HEK293 (cell line): ENCODE results near the gene ARID3A.
A peak's percentile ranks its signal among the peaks of the same experiment; 100 is the strongest.

Source experiments
- CTCF ChIA-PET: fragments of 350-600 bp; formaldehyde crosslinking; extraction: SDS; loops from one replicate; lab custom pipeline; 2021; ENCODE audit warnings: antibody characterized with exemption; lab: Yijun Ruan, JAX
- POLR2A ChIA-PET: fragments of 300-600 bp; formaldehyde crosslinking; extraction: SDS; loops from one replicate; lab custom pipeline; 2020; ENCODE audit warnings: antibody characterized with exemption, inconsistent platforms; lab: Yijun Ruan, JAX
- H3K27ac ChIP-seq: fragments of 200-500 bp; sonication (Bioruptor generic); 2 replicates; pipeline ENCODE4 v1.5.1; 2014; ENCODE audit warnings: low read depth, low read length, control low read depth, inconsistent platforms; ENCODE audit errors: extremely low read depth
- H3K36me3 ChIP-seq, 2 experiments: fragments of 200-500 bp in 1 of 2; sonication (Bioruptor generic) in 1 of 2; 1 replicate in 1 of 2; 2 replicates in 1 of 2; pipeline ENCODE4 v1.5.1; 2014 to 2017; ENCODE audit warnings: inconsistent platforms in 2 of 2, low read length in 2 of 2; ENCODE audit not compliant: control insufficient read depth in 2 of 2, insufficient read depth in 1 of 2
- H3K4me1 ChIP-seq: fragments of 200-500 bp; sonication (Bioruptor generic); 2 replicates; pipeline ENCODE4 v1.5.1; 2014; ENCODE audit warnings: mild to moderate bottlenecking, low read length, inconsistent platforms; ENCODE audit not compliant: control insufficient read depth, insufficient read depth
- H3K4me3 ChIP-seq: 2 replicates; pipeline ENCODE4 v1.5.1; 2011; ENCODE audit warnings: low read depth, mild to moderate bottlenecking, control low read depth, low read length, moderate library complexity
- H3K9me3 ChIP-seq: fragments of 200-500 bp; sonication (Bioruptor generic); 2 replicates; pipeline ENCODE4 v1.5.1; 2014; ENCODE audit warnings: low read depth, low read length, inconsistent platforms; ENCODE audit not compliant: control insufficient read depth, insufficient read depth
- KLF9 ChIP-seq: fragments of 450-650 bp; formaldehyde crosslinking; IDR thresholded peaks from 2 replicates; pipeline ENCODE4 v1.5.1; 2016; ENCODE audit warnings: missing biosample characterization, missing genetic modification characterization, low read depth
- ZFP69B ChIP-seq: fragments of 450-650 bp; formaldehyde crosslinking; IDR thresholded peaks from 2 replicates; pipeline ENCODE4 v1.5.1; 2016; ENCODE audit warnings: missing biosample characterization, missing genetic modification characterization
- ZIC2 ChIP-seq: fragments of 450-650 bp; formaldehyde crosslinking; IDR thresholded peaks from 2 replicates; pipeline ENCODE4 v1.5.1; 2016; ENCODE audit warnings: missing biosample characterization, missing genetic modification characterization
- ZNF423 ChIP-seq: fragments of 450-650 bp; formaldehyde crosslinking; IDR thresholded peaks from 2 replicates; pipeline ENCODE4 v1.5.1; 2016; ENCODE audit warnings: missing biosample characterization, missing genetic modification characterization
- ZNF514 ChIP-seq: fragments of 450-650 bp; formaldehyde crosslinking; IDR thresholded peaks from 2 replicates; pipeline ENCODE4 v1.5.1; 2016; ENCODE audit warnings: missing biosample characterization, missing genetic modification characterization
- ZNF561 ChIP-seq: fragments of 450-650 bp; IDR thresholded peaks from 2 replicates; pipeline ENCODE4 v1.5.1; 2018; ENCODE audit warnings: missing biosample characterization, missing genetic modification characterization, borderline replicate concordance
- ZNF623 ChIP-seq: fragments of 450-650 bp; formaldehyde crosslinking; IDR thresholded peaks from 2 replicates; pipeline ENCODE4 v1.5.1; 2016; ENCODE audit warnings: missing biosample characterization, missing genetic modification characterization
- ZNF629 ChIP-seq: fragments of 450-650 bp; formaldehyde crosslinking; IDR thresholded peaks from 2 replicates; pipeline ENCODE4 v1.5.1; 2017; ENCODE audit warnings: missing biosample characterization, missing genetic modification characterization
- TF ChIP-seq, protein P1 (sequence below): fragments of 450-650 bp; IDR thresholded peaks from 2 replicates; pipeline ENCODE4 v1.5.1; 2018; ENCODE audit warnings: missing biosample characterization, mild to moderate bottlenecking, missing genetic modification characterization
- TF ChIP-seq, protein P2 (sequence below): fragments of 450-650 bp; formaldehyde crosslinking; IDR thresholded peaks from 2 replicates; pipeline ENCODE4 v1.5.1; 2016; ENCODE audit warnings: missing biosample characterization, missing genetic modification characterization
- TF ChIP-seq, protein P3 (sequence below): fragments of 450-650 bp; IDR thresholded peaks from 2 replicates; pipeline ENCODE4 v1.5.1; 2018; ENCODE audit warnings: missing biosample characterization, missing genetic modification characterization
- TF ChIP-seq, protein P4 (sequence below): fragments of 450-650 bp; formaldehyde crosslinking; IDR thresholded peaks from 2 replicates; pipeline ENCODE4 v1.5.1; 2016; ENCODE audit warnings: missing biosample characterization, missing genetic modification characterization
- TF ChIP-seq, protein P5 (sequence below): fragments of 450-650 bp; formaldehyde crosslinking; IDR thresholded peaks from 2 replicates; pipeline ENCODE4 v1.5.1; 2016; ENCODE audit warnings: missing biosample characterization, missing genetic modification characterization
- TF ChIP-seq, protein P6 (sequence below): fragments of 450-650 bp; formaldehyde crosslinking; IDR thresholded peaks from 2 replicates; pipeline ENCODE4 v1.5.1; 2017; ENCODE audit warnings: missing biosample characterization, mild to moderate bottlenecking, missing genetic modification characterization, moderate library complexity
- TF ChIP-seq, protein P7 (sequence below): sonication (generic); formaldehyde crosslinking; IDR thresholded peaks from 2 replicates; pipeline ENCODE4 v1.8.1; 2022; ENCODE audit warnings: mild to moderate bottlenecking, moderate library complexity, missing genetic modification reagents

ARID3A gene

DNA sequence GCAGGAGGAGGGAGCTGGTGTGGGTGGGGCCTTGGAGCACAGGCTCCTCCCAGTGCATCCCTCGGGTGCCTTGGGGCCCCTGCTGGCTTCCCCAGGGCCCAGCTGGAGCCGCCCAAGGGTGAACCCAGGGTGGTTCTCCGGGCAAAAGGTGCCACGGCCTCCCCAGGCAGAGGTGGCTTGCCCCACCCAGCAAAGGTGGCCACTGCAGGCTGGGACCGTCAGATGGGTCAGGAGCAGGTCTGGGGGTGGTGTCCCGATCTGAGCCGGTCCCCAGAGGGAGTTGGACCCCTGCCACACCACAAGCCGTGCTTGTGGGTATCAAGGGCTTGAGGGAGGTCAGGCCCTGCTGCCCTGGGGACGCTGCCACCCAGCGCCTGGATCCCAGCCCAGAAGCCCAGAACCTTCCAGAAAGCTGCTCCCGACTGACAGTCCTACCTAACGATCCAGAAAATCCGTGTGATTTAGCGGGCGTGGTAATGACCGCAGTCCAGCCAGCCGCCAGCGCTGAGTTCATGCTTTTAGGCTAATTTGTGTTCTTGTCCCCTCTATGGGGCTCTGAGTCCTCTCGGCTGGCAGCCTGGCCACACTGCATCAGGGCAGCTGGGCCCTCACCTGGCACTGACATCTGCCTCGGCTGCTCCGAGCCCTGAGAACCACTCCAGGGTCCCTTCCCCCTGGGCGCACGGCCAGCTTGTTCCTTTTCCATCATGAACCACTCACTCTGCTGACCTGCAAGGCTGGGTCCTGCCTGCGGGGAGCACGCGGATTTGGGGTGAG lies 69.4 kb downstream of the ARID3A start (continued):
- TF ChIP-seq, protein P1, sequence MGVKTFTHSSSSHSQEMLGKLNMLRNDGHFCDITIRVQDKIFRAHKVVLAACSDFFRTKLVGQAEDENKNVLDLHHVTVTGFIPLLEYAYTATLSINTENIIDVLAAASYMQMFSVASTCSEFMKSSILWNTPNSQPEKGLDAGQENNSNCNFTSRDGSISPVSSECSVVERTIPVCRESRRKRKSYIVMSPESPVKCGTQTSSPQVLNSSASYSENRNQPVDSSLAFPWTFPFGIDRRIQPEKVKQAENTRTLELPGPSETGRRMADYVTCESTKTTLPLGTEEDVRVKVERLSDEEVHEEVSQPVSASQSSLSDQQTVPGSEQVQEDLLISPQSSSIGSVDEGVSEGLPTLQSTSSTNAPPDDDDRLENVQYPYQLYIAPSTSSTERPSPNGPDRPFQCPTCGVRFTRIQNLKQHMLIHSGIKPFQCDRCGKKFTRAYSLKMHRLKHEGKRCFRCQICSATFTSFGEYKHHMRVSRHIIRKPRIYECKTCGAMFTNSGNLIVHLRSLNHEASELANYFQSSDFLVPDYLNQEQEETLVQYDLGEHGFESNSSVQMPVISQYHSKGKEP (tag by site-specific recombination), result no peak
- TF ChIP-seq KLF9 (tag by site-specific recombination) (no peak), ZNF423 (tag by site-specific recombination) (peak; percentile 85), ZFP69B (tag by site-specific recombination) (no peak)
- TF ChIP-seq, protein P2, sequence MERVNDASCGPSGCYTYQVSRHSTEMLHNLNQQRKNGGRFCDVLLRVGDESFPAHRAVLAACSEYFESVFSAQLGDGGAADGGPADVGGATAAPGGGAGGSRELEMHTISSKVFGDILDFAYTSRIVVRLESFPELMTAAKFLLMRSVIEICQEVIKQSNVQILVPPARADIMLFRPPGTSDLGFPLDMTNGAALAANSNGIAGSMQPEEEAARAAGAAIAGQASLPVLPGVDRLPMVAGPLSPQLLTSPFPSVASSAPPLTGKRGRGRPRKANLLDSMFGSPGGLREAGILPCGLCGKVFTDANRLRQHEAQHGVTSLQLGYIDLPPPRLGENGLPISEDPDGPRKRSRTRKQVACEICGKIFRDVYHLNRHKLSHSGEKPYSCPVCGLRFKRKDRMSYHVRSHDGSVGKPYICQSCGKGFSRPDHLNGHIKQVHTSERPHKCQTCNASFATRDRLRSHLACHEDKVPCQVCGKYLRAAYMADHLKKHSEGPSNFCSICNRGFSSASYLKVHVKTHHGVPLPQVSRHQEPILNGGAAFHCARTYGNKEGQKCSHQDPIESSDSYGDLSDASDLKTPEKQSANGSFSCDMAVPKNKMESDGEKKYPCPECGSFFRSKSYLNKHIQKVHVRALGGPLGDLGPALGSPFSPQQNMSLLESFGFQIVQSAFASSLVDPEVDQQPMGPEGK (tag by site-specific recombination), result no peak
- TF ChIP-seq, protein P3, sequence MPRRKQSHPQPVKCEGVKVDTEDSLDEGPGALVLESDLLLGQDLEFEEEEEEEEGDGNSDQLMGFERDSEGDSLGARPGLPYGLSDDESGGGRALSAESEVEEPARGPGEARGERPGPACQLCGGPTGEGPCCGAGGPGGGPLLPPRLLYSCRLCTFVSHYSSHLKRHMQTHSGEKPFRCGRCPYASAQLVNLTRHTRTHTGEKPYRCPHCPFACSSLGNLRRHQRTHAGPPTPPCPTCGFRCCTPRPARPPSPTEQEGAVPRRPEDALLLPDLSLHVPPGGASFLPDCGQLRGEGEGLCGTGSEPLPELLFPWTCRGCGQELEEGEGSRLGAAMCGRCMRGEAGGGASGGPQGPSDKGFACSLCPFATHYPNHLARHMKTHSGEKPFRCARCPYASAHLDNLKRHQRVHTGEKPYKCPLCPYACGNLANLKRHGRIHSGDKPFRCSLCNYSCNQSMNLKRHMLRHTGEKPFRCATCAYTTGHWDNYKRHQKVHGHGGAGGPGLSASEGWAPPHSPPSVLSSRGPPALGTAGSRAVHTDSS (tag by site-specific recombination), result no peak
- TF ChIP-seq, protein P4, sequence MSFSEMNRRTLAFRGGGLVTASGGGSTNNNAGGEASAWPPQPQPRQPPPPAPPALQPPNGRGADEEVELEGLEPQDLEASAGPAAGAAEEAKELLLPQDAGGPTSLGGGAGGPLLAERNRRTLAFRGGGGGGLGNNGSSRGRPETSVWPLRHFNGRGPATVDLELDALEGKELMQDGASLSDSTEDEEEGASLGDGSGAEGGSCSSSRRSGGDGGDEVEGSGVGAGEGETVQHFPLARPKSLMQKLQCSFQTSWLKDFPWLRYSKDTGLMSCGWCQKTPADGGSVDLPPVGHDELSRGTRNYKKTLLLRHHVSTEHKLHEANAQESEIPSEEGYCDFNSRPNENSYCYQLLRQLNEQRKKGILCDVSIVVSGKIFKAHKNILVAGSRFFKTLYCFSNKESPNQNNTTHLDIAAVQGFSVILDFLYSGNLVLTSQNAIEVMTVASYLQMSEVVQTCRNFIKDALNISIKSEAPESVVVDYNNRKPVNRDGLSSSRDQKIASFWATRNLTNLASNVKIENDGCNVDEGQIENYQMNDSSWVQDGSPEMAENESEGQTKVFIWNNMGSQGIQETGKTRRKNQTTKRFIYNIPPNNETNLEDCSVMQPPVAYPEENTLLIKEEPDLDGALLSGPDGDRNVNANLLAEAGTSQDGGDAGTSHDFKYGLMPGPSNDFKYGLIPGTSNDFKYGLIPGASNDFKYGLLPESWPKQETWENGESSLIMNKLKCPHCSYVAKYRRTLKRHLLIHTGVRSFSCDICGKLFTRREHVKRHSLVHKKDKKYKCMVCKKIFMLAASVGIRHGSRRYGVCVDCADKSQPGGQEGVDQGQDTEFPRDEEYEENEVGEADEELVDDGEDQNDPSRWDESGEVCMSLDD (tag by site-specific recombination), result no peak
- TF ChIP-seq, protein P5, sequence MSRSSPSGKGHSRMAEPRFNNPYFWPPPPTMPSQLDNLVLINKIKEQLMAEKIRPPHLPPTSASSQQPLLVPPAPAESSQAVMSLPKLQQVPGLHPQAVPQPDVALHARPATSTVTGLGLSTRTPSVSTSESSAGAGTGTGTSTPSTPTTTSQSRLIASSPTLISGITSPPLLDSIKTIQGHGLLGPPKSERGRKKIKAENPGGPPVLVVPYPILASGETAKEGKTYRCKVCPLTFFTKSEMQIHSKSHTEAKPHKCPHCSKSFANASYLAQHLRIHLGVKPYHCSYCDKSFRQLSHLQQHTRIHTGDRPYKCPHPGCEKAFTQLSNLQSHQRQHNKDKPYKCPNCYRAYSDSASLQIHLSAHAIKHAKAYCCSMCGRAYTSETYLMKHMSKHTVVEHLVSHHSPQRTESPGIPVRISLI (tag by site-specific recombination), result no peak

DNA sequence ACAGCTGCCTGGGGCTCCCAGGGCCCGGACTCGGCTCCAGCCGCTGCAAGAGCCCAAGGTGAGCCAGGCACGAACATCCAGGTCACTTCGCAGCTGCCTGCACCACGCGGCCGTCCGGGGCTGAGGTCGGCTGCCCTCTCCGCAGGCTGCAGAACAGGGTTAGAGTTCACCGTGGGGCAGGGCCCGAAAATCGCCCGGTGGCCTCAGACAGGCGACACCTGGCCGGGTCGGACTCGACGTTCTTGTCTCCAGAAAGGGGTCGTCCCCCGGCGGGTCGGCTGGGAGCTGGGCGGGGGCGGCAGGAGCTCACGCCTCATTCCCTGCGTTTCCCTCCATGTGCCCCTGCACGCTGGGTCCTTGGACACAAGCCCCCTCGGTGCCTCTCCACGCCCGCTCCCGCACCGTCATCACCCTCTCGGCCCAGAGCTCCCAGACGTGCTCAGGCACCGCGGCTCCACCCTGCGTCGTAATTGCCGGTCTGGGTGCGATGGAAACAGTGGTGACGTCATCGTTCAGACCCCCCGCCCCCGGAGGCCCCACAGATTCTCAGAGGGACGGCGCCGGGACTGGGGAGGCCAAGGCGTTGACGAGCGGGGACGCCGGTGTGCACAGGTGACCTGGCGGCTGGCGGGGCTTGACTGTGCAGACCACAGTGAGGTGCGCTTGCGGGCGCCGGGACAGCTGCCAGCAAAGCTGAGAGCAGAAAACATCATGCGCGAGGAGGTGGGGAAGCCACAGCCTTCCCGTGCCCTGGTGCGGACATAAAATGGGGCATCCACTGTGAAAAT lies 70.4 kb downstream of the ARID3A start:
- POLR2A ChIA-PET, result interaction anchor here (0.5 to 3.1 kb wide), 5 partner anchors 9 to 947 kb away, joined by 3 to 15 read pairs (median 3); partner anchors contain the start of gene WDR18
- Histone ChIP-seq H3K36me3 (peaks cover 0 to 27% of the 10 kb centered on the region in 2 experiments; a peak in 1 of 3 replicates), H3K9me3 (no peaks in the 10 kb centered on the region), H3K27ac (no peak overlapping the region), H3K4me1 (peaks cover 7% of the 10 kb centered on the region), H3K4me3 (peak overlapping the region; percentile 14)
- CTCF ChIA-PET, result interaction anchor here (0.6 to 2.0 kb wide), 6 partner anchors 12 to 248 kb away, joined by 3 to 16 read pairs (median 4); partner anchors contain the start of gene WDR18
- peak; percentile 98 for TF ChIP-seq ZIC2 (tag by site-specific recombination)
- TF ChIP-seq, protein P2 (tag by site-specific recombination), result peak; percentile 100
- TF ChIP-seq, protein P6, sequence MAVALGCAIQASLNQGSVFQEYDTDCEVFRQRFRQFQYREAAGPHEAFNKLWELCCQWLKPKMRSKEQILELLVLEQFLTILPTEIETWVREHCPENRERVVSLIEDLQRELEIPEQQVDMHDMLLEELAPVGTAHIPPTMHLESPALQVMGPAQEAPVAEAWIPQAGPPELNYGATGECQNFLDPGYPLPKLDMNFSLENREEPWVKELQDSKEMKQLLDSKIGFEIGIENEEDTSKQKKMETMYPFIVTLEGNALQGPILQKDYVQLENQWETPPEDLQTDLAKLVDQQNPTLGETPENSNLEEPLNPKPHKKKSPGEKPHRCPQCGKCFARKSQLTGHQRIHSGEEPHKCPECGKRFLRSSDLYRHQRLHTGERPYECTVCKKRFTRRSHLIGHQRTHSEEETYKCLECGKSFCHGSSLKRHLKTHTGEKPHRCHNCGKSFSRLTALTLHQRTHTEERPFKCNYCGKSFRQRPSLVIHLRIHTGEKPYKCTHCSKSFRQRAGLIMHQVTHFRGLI (tag by site-specific recombination), result peak; percentile 52
- TF ChIP-seq, protein P7, sequence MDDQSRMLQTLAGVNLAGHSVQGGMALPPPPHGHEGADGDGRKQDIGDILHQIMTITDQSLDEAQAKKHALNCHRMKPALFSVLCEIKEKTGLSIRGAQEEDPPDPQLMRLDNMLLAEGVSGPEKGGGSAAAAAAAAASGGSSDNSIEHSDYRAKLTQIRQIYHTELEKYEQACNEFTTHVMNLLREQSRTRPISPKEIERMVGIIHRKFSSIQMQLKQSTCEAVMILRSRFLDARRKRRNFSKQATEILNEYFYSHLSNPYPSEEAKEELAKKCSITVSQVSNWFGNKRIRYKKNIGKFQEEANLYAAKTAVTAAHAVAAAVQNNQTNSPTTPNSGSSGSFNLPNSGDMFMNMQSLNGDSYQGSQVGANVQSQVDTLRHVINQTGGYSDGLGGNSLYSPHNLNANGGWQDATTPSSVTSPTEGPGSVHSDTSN (CRISPR knock-in tag), result no peak
- TF ChIP-seq ZNF514 (tag by site-specific recombination), result no peak
- TF ChIP-seq ZNF623, result peak; percentile 22
- peak; percentile 99 for TF ChIP-seq ZNF629
- TF ChIP-seq ZNF561 (tag by site-specific recombination), result peak; percentile 85; the same call in 1 of the 2 replicates
